HEK293 (cell line): ENCODE data around the gene BLOC1S3.

Experiments used
- CTCF ChIA-PET: fragments of 350-600 bp; formaldehyde crosslinking; extraction: SDS; loops from one replicate; lab custom pipeline; 2021; ENCODE audit warnings: antibody characterized with exemption; lab: Yijun Ruan, JAX
- POLR2A ChIA-PET: fragments of 300-600 bp; formaldehyde crosslinking; extraction: SDS; loops from one replicate; lab custom pipeline; 2020; ENCODE audit warnings: antibody characterized with exemption, inconsistent platforms; lab: Yijun Ruan, JAX
- H3K27ac ChIP-seq: fragments of 200-500 bp; sonication (Bioruptor generic); 2 replicates; pipeline ENCODE4 v1.5.1; 2014; ENCODE audit warnings: low read depth, low read length, control low read depth, inconsistent platforms; ENCODE audit errors: extremely low read depth
- H3K36me3 ChIP-seq, 2 experiments: fragments of 200-500 bp in 1 of 2; sonication (Bioruptor generic) in 1 of 2; 1 replicate in 1 of 2; 2 replicates in 1 of 2; pipeline ENCODE4 v1.5.1; 2014 to 2017; ENCODE audit warnings: inconsistent platforms in 2 of 2, low read length in 2 of 2; ENCODE audit not compliant: control insufficient read depth in 2 of 2, insufficient read depth in 1 of 2
- H3K4me1 ChIP-seq: fragments of 200-500 bp; sonication (Bioruptor generic); 2 replicates; pipeline ENCODE4 v1.5.1; 2014; ENCODE audit warnings: mild to moderate bottlenecking, low read length, inconsistent platforms; ENCODE audit not compliant: control insufficient read depth, insufficient read depth
- H3K4me3 ChIP-seq: 2 replicates; pipeline ENCODE4 v1.5.1; 2011; ENCODE audit warnings: low read depth, mild to moderate bottlenecking, control low read depth, low read length, moderate library complexity
- H3K9me3 ChIP-seq: fragments of 200-500 bp; sonication (Bioruptor generic); 2 replicates; pipeline ENCODE4 v1.5.1; 2014; ENCODE audit warnings: low read depth, low read length, inconsistent platforms; ENCODE audit not compliant: control insufficient read depth, insufficient read depth
- GLIS1 ChIP-seq: fragments of 450-650 bp; formaldehyde crosslinking; IDR thresholded peaks from 2 replicates; pipeline ENCODE4 v1.5.1; 2016; ENCODE audit warnings: missing biosample characterization, missing genetic modification characterization
- PRDM2 ChIP-seq: fragments of 450-650 bp; formaldehyde crosslinking; IDR thresholded peaks from 2 replicates; pipeline ENCODE4 v1.5.1; 2016; ENCODE audit warnings: missing biosample characterization, missing genetic modification characterization, borderline replicate concordance
- SP7 ChIP-seq: fragments of 450-650 bp; formaldehyde crosslinking; IDR thresholded peaks from 2 replicates; pipeline ENCODE4 v1.5.1; 2016; ENCODE audit warnings: missing biosample characterization, missing genetic modification characterization
- TSHZ1 ChIP-seq: fragments of 450-650 bp; formaldehyde crosslinking; IDR thresholded peaks from 2 replicates; pipeline ENCODE4 v1.5.1; 2016; ENCODE audit warnings: missing biosample characterization, missing genetic modification characterization, borderline replicate concordance
- ZIC2 ChIP-seq: fragments of 450-650 bp; formaldehyde crosslinking; IDR thresholded peaks from 2 replicates; pipeline ENCODE4 v1.5.1; 2016; ENCODE audit warnings: missing biosample characterization, missing genetic modification characterization
- ZNF146 ChIP-seq: fragments of 450-650 bp; formaldehyde crosslinking; IDR thresholded peaks from 2 replicates; pipeline ENCODE4 v1.5.1; 2016; ENCODE audit warnings: missing biosample characterization, missing genetic modification characterization
- ZNF184 ChIP-seq: fragments of 450-650 bp; IDR thresholded peaks from 2 replicates; pipeline ENCODE4 v1.5.1; 2018; ENCODE audit warnings: missing biosample characterization, mild to moderate bottlenecking, missing genetic modification characterization
- ZNF394 ChIP-seq: fragments of 450-650 bp; formaldehyde crosslinking; IDR thresholded peaks from 2 replicates; pipeline ENCODE4 v1.5.1; 2016; ENCODE audit warnings: missing biosample characterization, missing genetic modification characterization, mild to moderate bottlenecking, moderate library complexity, borderline replicate concordance
- ZNF416 ChIP-seq: fragments of 450-650 bp; formaldehyde crosslinking; IDR thresholded peaks from 2 replicates; pipeline ENCODE4 v1.5.1; 2016; ENCODE audit warnings: missing biosample characterization, missing genetic modification characterization
- ZNF624 ChIP-seq: fragments of 450-650 bp; formaldehyde crosslinking; IDR thresholded peaks from 2 replicates; pipeline ENCODE4 v1.5.1; 2017; ENCODE audit warnings: missing biosample characterization, missing genetic modification characterization
- TF ChIP-seq, protein P1 (sequence below): fragments of 450-650 bp; formaldehyde crosslinking; IDR thresholded peaks from 2 replicates; pipeline ENCODE4 v1.5.1; 2016; ENCODE audit warnings: missing biosample characterization, missing genetic modification characterization

Gene BLOC1S3

DNA sequence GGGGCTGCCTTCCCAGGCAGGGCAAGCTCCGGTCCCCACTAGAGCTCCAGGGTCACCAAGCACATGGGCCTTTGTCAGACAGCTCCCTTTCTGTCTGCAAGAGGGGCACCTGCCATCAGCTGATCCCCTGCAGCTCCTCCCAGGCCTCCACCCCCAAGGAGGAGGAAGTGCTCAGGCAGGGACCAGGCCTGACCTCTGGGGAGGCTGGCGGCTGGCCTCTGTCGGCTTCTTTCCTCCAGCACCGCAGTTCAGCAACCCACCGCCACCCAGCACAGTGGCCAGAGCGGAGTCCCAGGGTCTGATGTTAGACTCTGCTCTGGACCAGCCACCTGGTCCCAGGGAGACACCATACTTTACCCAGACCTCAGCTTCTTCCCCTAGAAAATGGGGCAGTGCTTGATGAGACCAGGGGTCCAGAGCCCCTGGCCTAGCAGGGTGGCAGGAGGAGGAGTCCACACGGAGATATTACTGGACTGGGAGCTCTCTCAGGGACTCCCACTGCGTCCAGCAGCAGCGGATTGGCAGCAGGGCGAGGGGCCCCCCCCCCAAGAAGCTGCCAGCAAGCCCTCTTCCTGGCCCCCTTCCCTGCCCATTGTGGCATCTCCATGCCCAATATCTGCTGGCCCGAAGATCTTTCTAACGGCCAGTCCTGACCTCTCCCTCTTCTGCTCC, 41.9 kb upstream of the BLOC1S3 start:
- POLR2A ChIA-PET = interaction anchor here (1.7 kb wide), 1 partner anchor 45 kb away, joined by 4 read pairs; no protein-coding TSS in a partner anchor
- H3K4me3 ChIP-seq = no peak overlapping the region
- peak overlapping the region; percentile 52 for H3K27ac ChIP-seq
- no peaks in the 10 kb centered on the region for H3K9me3 ChIP-seq
- H3K36me3 ChIP-seq = peaks cover 0 to 12% of the 10 kb centered on the region in 2 experiments; a peak in 2 of 3 replicates
- TF ChIP-seq ZNF394 (peak; percentile 65; the same call in 1 of the 2 replicates), GLIS1 (tag by site-specific recombination) (peak; percentile 56), ZNF416 (tag by site-specific recombination) (no peak), ZNF184 (tag by site-specific recombination) (no peak), ZIC2 (tag by site-specific recombination) (no peak), TSHZ1 (tag by site-specific recombination) (no peak)
- TF ChIP-seq, protein P1, sequence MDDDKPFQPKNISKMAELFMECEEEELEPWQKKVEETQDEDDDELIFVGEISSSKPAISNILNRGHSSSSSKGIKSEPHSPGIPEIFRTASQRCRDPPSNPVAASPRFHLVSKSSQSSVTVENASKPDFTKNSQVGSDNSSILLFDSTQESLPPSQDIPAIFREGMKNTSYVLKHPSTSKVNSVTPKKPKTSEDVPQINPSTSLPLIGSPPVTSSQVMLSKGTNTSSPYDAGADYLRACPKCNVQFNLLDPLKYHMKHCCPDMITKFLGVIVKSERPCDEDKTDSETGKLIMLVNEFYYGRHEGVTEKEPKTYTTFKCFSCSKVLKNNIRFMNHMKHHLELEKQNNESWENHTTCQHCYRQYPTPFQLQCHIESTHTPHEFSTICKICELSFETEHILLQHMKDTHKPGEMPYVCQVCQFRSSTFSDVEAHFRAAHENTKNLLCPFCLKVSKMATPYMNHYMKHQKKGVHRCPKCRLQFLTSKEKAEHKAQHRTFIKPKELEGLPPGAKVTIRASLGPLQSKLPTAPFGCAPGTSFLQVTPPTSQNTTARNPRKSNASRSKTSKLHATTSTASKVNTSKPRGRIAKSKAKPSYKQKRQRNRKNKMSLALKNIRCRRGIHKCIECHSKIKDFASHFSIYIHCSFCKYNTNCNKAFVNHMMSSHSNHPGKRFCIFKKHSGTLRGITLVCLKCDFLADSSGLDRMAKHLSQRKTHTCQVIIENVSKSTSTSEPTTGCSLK = no peak
- CTCF ChIA-PET = interaction anchor here (0.6 to 3.2 kb wide), 5 partner anchors 11 to 185 kb away, joined by 3 to 23 read pairs (median 4); no protein-coding TSS in a partner anchor
- H3K4me1 ChIP-seq = peaks cover 5% of the 10 kb centered on the region; the same call in 1 of the 2 replicates

DNA sequence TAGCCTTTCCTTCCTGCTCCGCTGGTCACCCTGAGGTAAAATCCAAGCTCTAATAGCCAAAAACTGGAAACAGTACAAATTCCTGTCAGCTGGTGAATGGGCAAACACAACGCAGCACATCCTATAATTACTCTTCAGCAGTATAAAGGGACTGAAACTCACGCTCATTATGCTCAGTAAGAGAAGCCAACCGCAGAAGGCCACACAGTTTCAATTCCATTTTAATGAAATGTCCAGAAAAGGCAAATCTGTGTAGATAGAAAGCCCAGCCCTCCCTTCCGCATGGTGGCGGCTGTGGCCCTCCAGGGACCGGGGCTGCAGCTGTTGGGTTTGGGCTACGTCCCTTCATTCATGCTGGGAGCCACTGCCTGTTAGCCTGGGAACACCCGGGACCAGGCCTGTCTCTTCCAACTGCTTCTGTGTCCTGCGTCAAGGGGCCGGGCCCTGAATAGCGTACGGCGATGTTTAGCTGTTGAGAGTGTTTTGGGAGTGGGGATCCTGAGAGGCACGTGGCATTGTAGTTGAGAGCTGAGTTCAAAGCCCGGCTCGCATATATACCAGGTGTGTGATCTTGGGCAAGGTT, 41.3 kb upstream of the BLOC1S3 start:
- POLR2A ChIA-PET = interaction anchor here (1.7 kb wide), 1 partner anchor 45 kb away, joined by 4 read pairs; no protein-coding TSS in a partner anchor
- H3K4me1 ChIP-seq = peaks cover 5% of the 10 kb centered on the region; the same call in 1 of the 2 replicates
- H3K9me3 ChIP-seq = no peaks in the 10 kb centered on the region
- H3K27ac ChIP-seq = no peak overlapping the region
- H3K36me3 ChIP-seq = peaks cover 0 to 18% of the 10 kb centered on the region in 2 experiments; a peak in 2 of 3 replicates
- peak; percentile 50 for TF ChIP-seq SP7 (tag by site-specific recombination)
- no peak for TF ChIP-seq ZIC2 (tag by site-specific recombination)
- no peak for TF ChIP-seq ZNF146 (tag by site-specific recombination)
- no peak for TF ChIP-seq PRDM2 (tag by site-specific recombination)
- TF ChIP-seq ZNF624 (tag by site-specific recombination) = no peak
- no peak overlapping the region for H3K4me3 ChIP-seq
- CTCF ChIA-PET = interaction anchor here (0.6 to 3.2 kb wide), 4 partner anchors 11 to 185 kb away, joined by 3 to 23 read pairs (median 4); no protein-coding TSS in a partner anchor
